HPDE6-E6E7 (cell line): Measurements from ENCODE around the gene INPP5F.
"Not testable (repeated sequence)": the region's sequence is repeated elsewhere in the genome, so short reads cannot be mapped to it uniquely, and the experiment has no call there.

Experiments
- DNase-seq: peaks from one replicate; pipeline ENCODE4 v3.0.0; 2011; ENCODE audit warnings: missing footprints; ENCODE audit errors: extremely low spot score

INPP5F gene

GRCh38 chr10:119706521-119707278, 19.1 kb upstream of the INPP5F start:
- DNase-seq: no peak

GRCh38 chr10:119707331-119707730, 18.5 kb upstream of the INPP5F start:
- not testable (repeated sequence) for DNase-seq

GRCh38 chr10:119710935-119711334, 14.9 kb upstream of the INPP5F start:
- not testable (repeated sequence) for DNase-seq

DNA sequence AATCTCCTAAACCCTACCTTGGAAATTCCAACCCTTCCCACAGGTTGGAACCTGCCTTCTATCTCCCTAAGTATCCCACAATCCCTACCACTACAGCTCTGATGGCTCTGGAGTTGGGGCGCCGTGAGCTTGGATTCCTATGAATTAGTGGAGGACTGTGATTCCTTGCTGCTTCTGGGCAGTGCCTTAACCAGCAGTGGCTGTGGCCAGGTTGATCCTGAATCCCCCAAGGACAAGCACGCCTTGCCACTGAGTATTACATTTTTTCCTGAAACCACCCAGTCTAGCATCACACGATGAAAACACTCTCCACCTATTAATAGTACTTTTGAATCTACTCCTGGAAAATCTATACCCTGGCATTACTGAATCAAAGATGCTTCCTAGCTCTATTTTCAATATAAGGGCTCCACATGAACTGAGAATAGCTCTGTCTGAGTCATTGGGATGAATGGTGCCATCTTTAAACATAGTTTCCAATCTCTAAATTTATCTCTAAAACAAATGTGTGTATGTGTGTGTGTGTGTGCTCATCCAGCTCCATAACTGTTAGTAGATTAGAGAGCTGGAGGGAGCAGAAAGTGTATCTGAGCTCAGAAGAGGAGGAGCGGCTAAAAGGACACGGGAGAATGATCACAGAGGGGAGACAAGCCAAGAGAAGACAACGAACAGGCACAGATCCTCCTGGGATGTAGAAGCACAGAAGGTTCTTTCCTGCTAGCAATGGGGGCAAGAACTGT, 11.9 kb upstream of the INPP5F start:
- DNase-seq: no peak

DNA sequence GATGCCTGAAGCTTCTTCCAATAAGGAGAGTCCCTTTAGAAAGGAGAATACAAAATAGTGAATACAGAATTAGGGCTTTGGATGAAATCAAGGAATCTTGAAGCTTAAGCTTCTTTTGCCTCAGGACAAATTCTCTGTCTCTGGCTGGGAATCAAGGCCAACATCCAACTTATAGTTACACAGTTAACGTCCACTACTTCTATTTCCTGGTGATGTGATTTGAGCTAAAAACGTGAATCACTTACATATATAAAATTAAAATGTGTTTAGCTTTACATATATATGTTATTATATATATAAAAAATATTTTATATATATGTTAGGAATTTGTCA, 11.4 kb upstream of the INPP5F start:
- no peak for DNase-seq

DNA sequence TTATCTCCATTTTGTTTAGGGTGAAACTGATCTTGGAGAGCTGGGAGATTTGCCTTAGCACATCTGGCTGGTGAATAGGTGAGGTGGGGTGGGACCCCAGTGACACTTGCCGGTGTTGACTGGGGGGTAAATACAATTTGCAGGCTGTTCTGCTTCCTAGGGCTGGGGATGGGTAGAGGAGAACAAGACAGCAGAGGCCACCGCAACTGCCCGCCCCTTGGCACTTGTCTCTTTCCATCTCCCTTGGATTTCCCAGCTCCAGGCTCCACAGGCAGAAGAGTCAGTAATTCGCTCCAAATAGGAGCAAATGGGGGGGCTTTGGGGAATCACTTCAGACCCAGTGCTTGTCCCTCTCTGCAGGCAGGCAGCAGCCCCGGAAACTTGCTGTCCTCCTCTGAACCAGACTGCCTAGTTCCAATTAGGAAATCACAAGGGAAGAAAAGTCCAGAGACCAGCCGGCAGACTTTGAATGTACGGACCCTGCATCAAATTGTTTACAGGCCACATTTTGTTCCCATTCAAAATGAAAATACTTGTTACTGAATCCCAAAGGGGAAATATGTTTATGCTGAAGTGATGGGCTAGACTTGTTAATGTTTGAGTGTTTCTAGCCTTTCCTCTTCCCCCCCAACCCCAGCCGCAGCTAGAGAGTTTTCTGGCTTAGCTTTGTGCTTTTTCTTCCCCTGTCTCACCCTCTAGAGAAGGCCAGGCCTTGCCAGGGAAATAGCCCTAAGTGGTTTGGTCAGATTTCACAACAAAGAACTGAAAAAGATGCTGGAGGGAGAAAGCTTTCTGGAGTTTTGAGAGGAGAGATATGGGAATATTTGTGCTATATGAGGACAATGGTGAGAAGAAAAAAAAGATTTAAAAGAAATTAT, 10.0 kb upstream of the INPP5F start:
- no peak for DNase-seq

GRCh38 chr10:119723161-119723560, 2.7 kb upstream of the INPP5F start:
- DNase-seq: no peak

DNA sequence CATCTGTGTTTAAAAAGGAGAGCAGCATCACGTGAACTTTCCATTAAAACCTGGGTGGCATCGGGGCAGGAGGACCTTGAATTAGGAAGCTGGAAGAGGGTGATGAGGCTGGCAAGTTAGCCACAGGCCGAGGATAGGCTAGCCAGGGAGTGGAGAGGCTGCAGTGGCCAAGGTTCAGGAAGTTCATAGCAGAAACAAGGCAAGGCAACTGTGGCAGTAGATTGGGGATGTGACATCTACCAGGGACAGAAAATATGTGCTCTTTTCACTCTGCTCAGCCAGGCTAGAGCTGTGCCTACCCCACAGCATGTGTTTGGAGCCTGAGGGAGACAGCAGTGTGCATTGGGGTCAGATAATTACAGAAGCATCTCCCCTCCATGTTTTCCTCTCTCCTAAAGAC, 2.2 kb upstream of the INPP5F start:
- DNase-seq: no peak

GRCh38 chr10:119724593-119725516, 995 bp upstream of the INPP5F start:
- no peak for DNase-seq

- no peak for DNase-seq
These were observed 378 bp upstream of the INPP5F start for GRCh38 chr10:119725517-119725827.

DNA sequence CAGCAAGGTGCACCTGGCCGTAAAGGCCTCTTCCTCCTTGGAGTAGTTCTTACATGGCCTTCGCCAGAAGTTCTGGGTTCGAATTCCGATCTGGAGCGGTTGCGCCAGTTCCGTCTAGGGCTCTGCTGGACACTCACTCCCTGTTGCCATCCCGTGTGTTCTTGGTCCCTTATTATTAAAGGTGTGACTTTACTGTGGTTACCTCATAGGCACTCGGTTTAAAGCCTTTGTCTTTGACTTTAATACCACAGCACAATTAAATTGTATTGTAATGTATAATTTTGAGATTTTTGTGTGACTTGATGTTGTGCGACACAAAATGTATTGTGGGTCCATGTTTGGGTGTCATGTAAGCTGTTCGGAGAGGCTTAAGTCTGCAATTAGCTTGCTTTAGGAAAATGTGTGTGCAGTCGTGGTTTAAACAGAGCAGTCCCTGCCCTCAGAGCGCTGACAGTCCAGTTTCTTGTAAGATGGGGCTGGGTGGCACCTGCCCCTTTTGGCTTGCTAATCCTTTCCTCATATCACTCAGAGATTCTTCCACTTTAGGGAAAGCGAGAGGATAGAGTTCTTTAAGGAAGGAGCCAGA, 919 bp downstream of the INPP5F start:
- no peak for DNase-seq

DNA sequence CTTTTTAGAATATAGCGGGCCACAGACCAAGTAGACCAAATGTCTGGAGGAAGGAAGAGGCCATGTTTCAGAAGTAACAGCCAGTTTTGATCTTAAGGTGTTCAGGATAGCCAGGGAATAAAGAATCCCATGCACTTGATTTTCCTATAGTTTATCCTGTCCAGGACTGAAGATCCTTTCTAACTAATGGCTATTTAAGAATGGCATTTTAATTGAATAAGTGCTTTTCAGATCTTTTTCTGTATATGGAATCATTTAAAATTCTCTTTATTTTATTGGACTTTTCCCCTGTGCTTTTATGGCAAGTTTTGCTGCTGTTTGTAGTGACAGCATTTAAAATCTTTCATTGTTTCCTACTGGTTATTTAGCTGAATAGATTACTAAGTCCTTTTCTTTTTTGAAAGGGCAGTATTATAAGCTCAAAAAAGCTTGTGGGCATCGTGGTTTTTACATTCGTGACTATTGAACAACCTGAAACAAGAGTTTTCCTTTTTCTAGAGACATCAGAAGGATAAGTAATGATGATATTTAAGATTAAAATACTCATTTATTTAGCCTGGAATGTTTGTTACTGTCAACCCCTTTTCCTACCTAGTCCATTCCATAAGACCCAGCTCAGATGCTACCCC, 2.4 kb downstream of the INPP5F start:
- no peak for DNase-seq

- no peak for DNase-seq
These were observed 8.8 kb downstream of the INPP5F start for GRCh38 chr10:119734396-119735332.

DNA sequence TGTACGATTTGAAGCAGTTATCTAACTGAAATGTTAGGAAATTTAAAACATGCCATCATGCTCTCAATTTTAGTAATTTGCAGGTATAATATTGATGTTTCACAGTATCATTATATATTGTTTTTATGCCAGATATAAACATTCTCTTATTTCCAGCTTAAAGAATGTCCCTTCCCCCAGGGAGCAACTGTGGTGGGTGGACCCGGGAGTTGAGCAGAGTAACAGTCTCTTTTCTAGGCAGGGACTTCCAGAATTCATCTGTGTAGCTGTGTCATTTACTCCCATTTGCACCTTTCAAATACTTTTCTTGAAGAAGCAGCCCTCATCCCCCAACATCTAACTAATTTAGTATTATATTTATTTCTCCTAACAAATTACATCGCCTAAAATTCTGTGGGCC, 9.6 kb downstream of the INPP5F start:
- DNase-seq: no peak

DNA sequence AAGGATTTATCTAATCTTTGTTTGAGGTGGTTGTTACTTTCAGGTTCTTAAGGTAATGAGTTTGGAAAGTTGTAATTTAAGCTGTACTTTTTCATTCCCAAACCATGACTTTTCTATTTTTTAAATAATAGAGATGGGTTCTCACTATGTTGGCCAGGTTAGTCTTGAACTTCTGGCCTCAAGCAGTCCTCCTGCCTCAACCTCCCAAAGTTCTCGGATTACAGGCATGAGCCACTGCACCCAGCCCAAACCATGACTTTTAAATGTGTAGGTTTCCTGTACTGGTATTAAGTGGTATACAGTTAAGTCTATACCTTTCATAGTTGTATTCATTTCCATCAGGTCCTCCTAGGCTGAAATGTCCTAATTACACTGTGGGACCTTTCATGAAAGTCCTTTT, 10.4 kb downstream of the INPP5F start:
- DNase-seq: no peak

DNA sequence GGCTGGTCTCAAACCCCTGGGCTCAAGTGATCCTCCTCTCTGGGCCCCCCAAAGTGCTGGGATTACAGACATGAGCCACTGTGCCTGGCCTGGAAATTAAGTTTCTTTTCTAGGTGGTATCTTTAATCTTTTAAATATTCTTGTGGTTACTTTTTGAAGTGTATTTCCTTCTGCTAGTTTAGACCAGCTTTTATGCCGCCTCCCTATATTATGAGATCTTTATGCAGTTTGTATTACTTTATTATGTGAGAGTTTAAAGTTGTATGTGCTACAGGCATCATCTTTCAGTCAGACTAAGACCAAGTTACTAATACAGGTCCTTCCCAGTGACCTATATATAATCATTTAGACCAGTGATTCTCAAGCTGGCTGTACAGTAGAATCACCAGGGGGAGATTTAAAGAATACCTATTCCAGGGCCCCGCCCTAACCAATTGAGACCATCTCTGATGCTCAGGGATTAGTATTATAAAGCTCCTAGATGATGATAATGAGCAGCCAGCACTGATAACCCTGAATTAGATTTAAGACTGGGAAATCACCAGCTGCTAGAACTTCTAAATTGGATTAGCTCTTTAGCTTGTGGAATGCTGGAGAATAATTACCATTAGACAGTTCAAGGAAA, 11.3 kb downstream of the INPP5F start:
- no peak for DNase-seq

DNA sequence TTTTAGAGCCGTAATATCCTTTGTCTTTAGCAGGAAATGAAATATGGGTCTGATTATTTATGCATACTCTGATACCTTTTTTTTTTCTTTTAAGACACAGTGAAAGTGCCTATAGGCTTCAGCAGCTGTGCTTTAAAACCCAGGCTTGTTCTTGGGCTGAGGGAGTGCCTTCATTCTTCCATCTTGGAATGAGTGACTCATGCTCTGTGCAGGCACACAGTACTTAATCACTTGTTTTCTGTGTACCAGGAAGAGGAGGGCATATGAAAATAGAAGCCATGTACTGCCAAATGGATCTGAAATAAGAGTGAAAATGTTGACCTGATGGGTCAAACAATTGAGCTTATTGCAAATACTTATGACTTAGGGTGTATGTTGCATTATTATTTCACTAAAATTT, 12.0 kb downstream of the INPP5F start:
- DNase-seq: peak; percentile 87

DNA sequence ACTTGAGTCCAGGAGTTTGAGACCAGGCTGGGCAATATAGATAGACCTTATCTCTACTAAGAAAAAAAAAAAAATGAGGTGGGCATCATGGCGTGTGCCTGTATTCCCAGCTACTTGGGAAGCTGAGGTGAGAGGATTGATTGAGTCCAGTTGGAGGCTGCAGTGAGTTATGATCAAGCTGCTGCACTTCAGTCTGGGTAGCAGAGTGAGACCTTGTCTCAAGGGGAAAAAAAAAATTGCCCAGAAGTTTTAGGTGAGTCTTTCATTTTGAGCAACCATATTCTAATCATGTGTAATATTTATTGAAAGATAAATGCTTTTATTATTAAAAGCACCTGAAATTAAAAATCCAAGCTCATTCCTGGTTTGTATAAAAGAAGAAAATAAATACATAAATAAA, 13.1 kb downstream of the INPP5F start:
- DNase-seq: no peak

DNA sequence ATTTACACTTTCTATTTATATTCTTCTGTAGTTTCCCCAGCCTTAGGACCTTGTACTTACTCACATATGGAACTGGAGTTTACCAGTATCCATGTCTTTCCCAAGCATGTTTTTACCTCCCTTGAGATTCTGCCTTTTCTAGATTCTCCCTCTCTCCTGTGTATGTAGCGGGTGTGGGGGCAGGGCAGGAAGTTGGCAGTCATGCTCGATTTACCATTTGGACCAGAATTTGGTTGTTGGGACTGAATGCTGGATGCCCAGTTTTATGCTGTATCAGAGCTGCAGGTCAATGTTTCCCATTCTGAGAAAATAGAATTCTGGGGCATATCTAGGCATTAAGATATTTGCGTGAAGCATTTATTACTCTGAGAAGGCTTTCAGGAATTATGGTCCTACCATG, 14.2 kb downstream of the INPP5F start:
- no peak for DNase-seq
